Calu3 (cell line): Measurements from ENCODE around the gene CHMP2A. TPM values are rescaled to one million over a fixed set of nuclear protein-coding genes. Genes with fewer than 3 reads are reported as not detected.

Experiments
- BruUV-seq: library from RNA; stranded (reverse); fragments of 400-500 nt; replicated peaks from 2 replicates; lab custom pipeline; 2021; lab: Mats Ljungman, UMichigan
- CTCF ChIA-PET: fragments of 300-600 bp; sonication (Branson Sonifier 250); formaldehyde crosslinking; loops from one replicate; lab custom pipeline; 2022; ENCODE audit warnings: antibody characterized with exemption; lab: Charles Lee
- DNase-seq: peaks from one replicate; pipeline ENCODE4 v3.0.0; 2022
- H3K27ac Mint-ChIP-seq: one replicate; pipeline ENCODE4 v1.8.0; 2022; ENCODE audit warnings: mixed read lengths; ENCODE audit not compliant: unreplicated experiment
- H3K27me3 Mint-ChIP-seq: one replicate; pipeline ENCODE4 v1.8.0; 2022; ENCODE audit warnings: mixed read lengths; ENCODE audit not compliant: unreplicated experiment
- H3K36me3 Mint-ChIP-seq: one replicate; pipeline ENCODE4 v1.8.0; 2022; ENCODE audit warnings: mild to moderate bottlenecking, moderate library complexity, mixed read lengths; ENCODE audit not compliant: insufficient read depth, unreplicated experiment
- H3K4me1 Mint-ChIP-seq: one replicate; pipeline ENCODE4 v1.8.0; 2022; ENCODE audit warnings: mild to moderate bottlenecking, low read depth, mixed read lengths; ENCODE audit not compliant: unreplicated experiment
- H3K4me3 Mint-ChIP-seq: one replicate; pipeline ENCODE4 v1.8.0; 2022; ENCODE audit warnings: mild to moderate bottlenecking, low read depth, moderate library complexity, mixed read lengths; ENCODE audit not compliant: unreplicated experiment
- H3K9me3 Mint-ChIP-seq: one replicate; pipeline ENCODE4 v1.8.0; 2022; ENCODE audit warnings: low read depth, mixed read lengths; ENCODE audit not compliant: unreplicated experiment
- CTCF ChIP-seq: fragments of 200-600 bp; IDR thresholded peaks from one replicate; pipeline ENCODE4 v1.8.0; 2022; ENCODE audit warnings: antibody characterized with exemption; ENCODE audit not compliant: unreplicated experiment
- intact Hi-C: fragments of 100-400 bp; cut with micrococcal nuclease; formaldehyde crosslinking; loops from one replicate; pipeline ENCODE4 v1.10.0; 2022; ENCODE audit not compliant: unreplicated experiment
- total RNA-seq: library from RNA; stranded (reverse); gene quantifications from 2 replicates; pipeline ENCODE4 v1.2.3, GENCODE V29; 2022

The CHMP2A gene
- total RNA-seq, 1 experiment from 2014 or later, result 168 TPM

GRCh38 chr19:58551123-58551497 is 3.8 kb downstream of the CHMP2A start:
- no peak for DNase-seq
- Mint-ChIP-seq H3K4me1 (peaks cover 25% of the 10 kb centered on the region), H3K27ac (no peak overlapping the region), H3K27me3 (no peaks in the 10 kb centered on the region), H3K9me3 (no peaks in the 10 kb centered on the region), H3K36me3 (peaks cover 87% of the 10 kb centered on the region), H3K4me3 (no peak overlapping the region)
- CTCF ChIA-PET, result interaction anchor here (0.6 kb wide), 1 partner anchor 457 kb away, joined by 3 read pairs; no protein-coding TSS in a partner anchor
- BruUV-seq, result no TSS peak
- TF ChIP-seq CTCF, result no peak
- intact Hi-C loops, result no loop called here

GRCh38 chr19:58550362-58551122 is 4.4 kb downstream of the CHMP2A start:
- no peak for TF ChIP-seq CTCF
- Mint-ChIP-seq H3K9me3 (no peaks in the 10 kb centered on the region), H3K4me1 (peaks cover 29% of the 10 kb centered on the region), H3K27me3 (no peaks in the 10 kb centered on the region), H3K36me3 (peaks cover 88% of the 10 kb centered on the region), H3K27ac (no peak overlapping the region), H3K4me3 (no peak overlapping the region)
- intact Hi-C loops, result no loop called here
- DNase-seq, result no peak
- CTCF ChIA-PET, result no interaction called here
- no TSS peak for BruUV-seq

GRCh38 chr19:58549664-58550361 is 5.1 kb downstream of the CHMP2A start:
- CTCF ChIA-PET, result no interaction called here
- Mint-ChIP-seq H3K9me3 (no peaks in the 10 kb centered on the region), H3K36me3 (peaks cover 88% of the 10 kb centered on the region), H3K27me3 (no peaks in the 10 kb centered on the region), H3K27ac (no peak overlapping the region), H3K4me1 (peaks cover 30% of the 10 kb centered on the region), H3K4me3 (no peak overlapping the region)
- no TSS peak for BruUV-seq
- TF ChIP-seq CTCF, result no peak
- DNase-seq, result no peak
- intact Hi-C loops, result no loop called here

GRCh38 chr19:58548859-58549663 is 5.8 kb downstream of the CHMP2A start:
- Mint-ChIP-seq H3K9me3 (no peaks in the 10 kb centered on the region), H3K27ac (no peak overlapping the region), H3K4me3 (no peak overlapping the region), H3K36me3 (peaks cover 88% of the 10 kb centered on the region), H3K4me1 (peaks cover 26% of the 10 kb centered on the region), H3K27me3 (no peaks in the 10 kb centered on the region)
- intact Hi-C loops, result no loop called here
- DNase-seq, result no peak
- BruUV-seq, result no TSS peak
- CTCF ChIA-PET, result no interaction called here
- TF ChIP-seq CTCF, result no peak
